Panc1 (cell line): Measurements from ENCODE around the gene CCT7.

Experiments
- POLR2AphosphoS5 ChIP-seq: IDR thresholded peaks from 2 replicates; pipeline ENCODE4 v1.6.1; 2012; ENCODE audit warnings: mild to moderate bottlenecking, low read depth, low read length, moderate library complexity
- REST ChIP-seq, 2 experiments: IDR thresholded peaks; 2 replicates each; pipeline ENCODE4 v1.6.1; 2011 to 2012; ENCODE audit warnings: low read depth in 2 of 2, control low read depth in 1 of 2, low read length in 1 of 2, mild to moderate bottlenecking in 1 of 2, moderate library complexity in 1 of 2; ENCODE audit not compliant: insufficient read depth in 1 of 2
- SIN3A ChIP-seq: IDR thresholded peaks from 2 replicates; pipeline ENCODE4 v1.6.1; 2012; ENCODE audit warnings: low read depth, mild to moderate bottlenecking, low read length, moderate library complexity, borderline replicate concordance; ENCODE audit not compliant: insufficient read depth
- TCF7L2 ChIP-seq: IDR thresholded peaks from 2 replicates; pipeline ENCODE4 v1.6.1; 2011; ENCODE audit warnings: mild to moderate bottlenecking, low read depth, low read length, inconsistent platforms
- TF ChIP-seq, protein P1 (sequence below): fragments of 450-650 bp; IDR thresholded peaks from 2 replicates; pipeline ENCODE4 v1.5.1; 2017; ENCODE audit warnings: mild to moderate bottlenecking

- TF ChIP-seq REST (IDR thresholded peaks at IDR 0.05; ENCODE audit: insufficient read depth in 1 of 2, low read depth in 2 of 2, low read length in 1 of 2) (no peak), POLR2AphosphoS5 (no peak), TCF7L2 (no peak), SIN3A (no peak)
- TF ChIP-seq, protein P1, sequence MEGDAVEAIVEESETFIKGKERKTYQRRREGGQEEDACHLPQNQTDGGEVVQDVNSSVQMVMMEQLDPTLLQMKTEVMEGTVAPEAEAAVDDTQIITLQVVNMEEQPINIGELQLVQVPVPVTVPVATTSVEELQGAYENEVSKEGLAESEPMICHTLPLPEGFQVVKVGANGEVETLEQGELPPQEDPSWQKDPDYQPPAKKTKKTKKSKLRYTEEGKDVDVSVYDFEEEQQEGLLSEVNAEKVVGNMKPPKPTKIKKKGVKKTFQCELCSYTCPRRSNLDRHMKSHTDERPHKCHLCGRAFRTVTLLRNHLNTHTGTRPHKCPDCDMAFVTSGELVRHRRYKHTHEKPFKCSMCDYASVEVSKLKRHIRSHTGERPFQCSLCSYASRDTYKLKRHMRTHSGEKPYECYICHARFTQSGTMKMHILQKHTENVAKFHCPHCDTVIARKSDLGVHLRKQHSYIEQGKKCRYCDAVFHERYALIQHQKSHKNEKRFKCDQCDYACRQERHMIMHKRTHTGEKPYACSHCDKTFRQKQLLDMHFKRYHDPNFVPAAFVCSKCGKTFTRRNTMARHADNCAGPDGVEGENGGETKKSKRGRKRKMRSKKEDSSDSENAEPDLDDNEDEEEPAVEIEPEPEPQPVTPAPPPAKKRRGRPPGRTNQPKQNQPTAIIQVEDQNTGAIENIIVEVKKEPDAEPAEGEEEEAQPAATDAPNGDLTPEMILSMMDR = no peak
These were observed 61.8 kb downstream of the CCT7 start for GRCh38 chr2:73295751-73296400.
